Caki2 (cell line): ENCODE data around the gene CCDC181. TPM values are rescaled to one million over a fixed set of nuclear protein-coding genes. Genes with fewer than 3 reads are reported as not detected.

Experiments
- DNase-seq: peaks from one replicate; pipeline ENCODE4 v3.0.0-alpha.2; 2015; ENCODE audit warnings: low read depth
- in situ Hi-C: cut with HindIII; loops from 2 replicates; pipeline ENCODE4 v1.10.0; 2016; ENCODE audit warnings: low sequenced_read_pairs, low pct_unique_long_range_greater_than_20kb, mixed read lengths
- total RNA-seq: library from RNA; depleted of rRNA; stranded (reverse); fragments of >200 nt; shearing (Covaris generic); gene quantifications from 2 replicates; pipeline ENCODE4 v1.2.3, GENCODE V29; 2014; ENCODE audit warnings: low replicate concordance; rRNA removed

The CCDC181 gene
- total RNA-seq, 1 experiment from 2014 or later: not detected

DNA sequence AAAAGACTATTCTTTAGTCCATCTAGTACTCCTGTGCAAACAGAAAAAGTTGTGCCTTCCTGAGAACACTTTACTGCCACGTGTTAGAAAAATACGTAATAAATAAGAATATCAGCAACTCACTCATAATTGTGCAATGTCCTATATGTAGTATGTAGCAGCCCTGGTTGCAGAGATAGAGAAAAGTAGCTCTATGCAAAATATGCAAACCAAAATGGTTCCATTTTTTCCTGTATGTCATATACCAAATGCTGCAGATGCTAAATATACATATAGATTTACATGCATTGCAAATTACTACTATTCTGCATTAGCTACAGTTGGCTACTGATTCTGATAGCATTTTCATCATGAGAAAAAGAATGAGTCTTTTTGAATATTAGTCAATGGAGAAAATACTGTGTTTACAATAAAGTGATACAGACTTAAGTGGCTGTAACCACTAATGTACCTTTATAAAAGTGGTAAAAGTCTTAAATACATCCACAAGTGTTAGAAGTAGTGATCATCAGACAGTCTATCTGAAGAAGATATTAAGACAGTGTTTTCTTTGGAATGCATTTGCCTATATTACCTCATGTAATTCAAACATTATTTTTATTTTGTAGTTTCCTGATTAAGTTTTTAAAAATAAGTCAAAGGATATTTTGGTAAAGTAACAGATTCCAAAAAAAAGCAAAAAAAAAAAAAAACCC lies 79.4 kb downstream of the CCDC181 start:
- in situ Hi-C loops: no loop called here
- no peak for DNase-seq

DNA sequence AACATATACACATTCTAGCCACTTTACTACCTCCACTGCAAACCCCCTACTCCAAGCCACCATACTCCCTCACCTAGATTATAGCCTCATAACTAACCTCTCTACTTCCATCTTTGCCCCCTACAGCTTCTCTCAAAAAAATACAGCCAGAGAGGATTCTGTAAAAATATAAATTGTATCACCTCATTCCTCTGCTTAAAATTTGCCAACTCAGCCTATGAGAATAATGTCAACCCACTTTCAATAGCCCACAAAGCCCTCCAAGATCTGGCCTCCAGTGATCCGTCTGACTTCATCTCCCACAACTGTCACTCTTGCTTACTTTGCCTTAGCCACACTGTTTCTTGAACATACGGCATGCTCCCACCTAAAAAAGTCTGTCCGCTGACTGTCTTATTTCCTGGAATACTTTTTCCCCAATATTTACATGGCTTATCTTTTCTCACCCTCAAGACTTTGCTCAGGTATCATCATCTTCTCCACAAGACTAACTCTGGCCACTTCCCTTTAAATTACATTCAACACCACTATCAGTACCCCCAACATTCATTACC lies 81.2 kb downstream of the CCDC181 start:
- in situ Hi-C loops: no loop called here
- DNase-seq: no peak

DNA sequence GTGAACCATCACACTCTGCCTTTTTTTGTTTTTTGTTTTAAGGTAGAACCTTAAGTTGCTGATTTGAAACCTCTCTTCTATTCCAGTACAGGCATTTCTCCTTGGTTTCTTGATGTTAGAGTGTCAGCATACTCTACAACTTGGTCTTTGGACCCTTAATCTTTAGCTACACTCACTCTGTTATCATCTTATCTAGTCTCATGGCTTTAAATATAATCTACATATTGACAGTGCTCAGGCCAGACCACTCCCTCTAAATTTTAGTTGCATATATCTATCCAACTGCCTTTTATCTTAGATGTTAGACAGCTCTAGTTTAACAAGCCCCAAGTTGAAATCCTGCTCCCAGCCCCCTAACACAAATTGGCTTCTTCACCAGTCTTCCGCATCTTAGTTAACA lies 81.8 kb downstream of the CCDC181 start:
- no peak for DNase-seq
- in situ Hi-C loops: no loop called here

Other genes starting within 250 kb of the CCDC181 start
- gene NME7, start 59.7 kb downstream of the CCDC181 start, total RNA-seq: 7.8 and 9.9 TPM in 2 replicates
- 23.6 and 25.7 TPM in 2 replicates for gene BLZF1, start 59.3 kb downstream of the CCDC181 start, total RNA-seq
- 6.2 and 7.1 TPM in 2 replicates for gene SLC19A2, start 58.5 kb upstream of the CCDC181 start, total RNA-seq
- not detected in 2 replicates for gene F5, start 159.0 kb upstream of the CCDC181 start, total RNA-seq
- not detected in 2 replicates for gene SELP, start 202.7 kb upstream of the CCDC181 start, total RNA-seq